Smooth muscle cell of the pulmonary artery (primary cell): ENCODE data around the gene PCAT7. TPM values are rescaled to one million over a fixed set of nuclear protein-coding genes. Genes with fewer than 3 reads are reported as not detected.

ENCODE experiments used
- total RNA-seq: library from RNA; depleted of rRNA; stranded (reverse); fragments of >200 nt; gene quantifications from 2 replicates; pipeline ENCODE4 v1.2.3, GENCODE V29; 2014

Gene PCAT7
- total RNA-seq, result not detected in 2 replicates

DNA sequence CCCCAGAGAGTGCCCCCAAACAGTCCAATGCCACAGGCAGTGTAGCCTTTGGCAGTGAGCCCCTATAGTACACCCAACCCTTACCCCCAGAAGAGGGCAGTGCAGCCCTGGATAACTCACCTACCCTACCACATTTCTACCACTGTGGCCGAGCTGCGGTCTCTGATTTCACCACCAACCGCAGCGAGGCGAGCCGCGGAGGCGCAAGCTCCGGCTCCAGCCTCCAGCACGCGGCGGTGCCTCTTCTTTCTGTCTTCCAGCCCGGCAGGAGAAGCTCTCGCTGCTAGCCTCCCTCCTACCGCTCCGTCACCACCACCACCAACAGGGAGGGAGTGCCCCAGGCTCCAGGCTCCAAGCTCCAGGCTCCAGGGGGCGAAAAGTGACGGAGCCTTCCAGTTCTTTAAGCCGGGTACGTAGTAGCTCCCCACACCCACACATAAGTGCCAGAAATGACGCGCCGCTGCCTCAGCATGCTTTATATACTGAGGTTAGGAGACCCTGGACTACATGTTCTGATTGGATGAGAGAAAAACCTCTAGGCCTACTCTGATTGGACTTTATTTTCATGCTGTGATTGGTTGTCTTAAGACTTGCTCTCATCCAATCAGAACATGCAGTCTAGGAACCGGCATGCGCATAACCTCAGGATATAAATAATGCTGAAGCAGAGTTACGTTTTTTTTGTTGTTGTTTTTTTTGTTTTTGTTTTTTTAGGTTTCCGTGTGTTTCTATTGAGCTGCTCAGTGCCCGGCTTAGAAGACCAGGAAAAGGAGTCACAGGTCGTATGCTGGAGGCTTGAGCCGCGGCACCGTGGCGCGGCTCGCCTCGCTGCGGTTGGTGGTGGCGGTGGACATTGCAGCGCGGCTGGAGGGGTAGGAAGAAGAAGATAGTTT lies at the start of gene PCAT7:
TSS of gene PCAT7 (plus strand) at position 645 of the 893 bp plus-strand sequence.

DNA sequence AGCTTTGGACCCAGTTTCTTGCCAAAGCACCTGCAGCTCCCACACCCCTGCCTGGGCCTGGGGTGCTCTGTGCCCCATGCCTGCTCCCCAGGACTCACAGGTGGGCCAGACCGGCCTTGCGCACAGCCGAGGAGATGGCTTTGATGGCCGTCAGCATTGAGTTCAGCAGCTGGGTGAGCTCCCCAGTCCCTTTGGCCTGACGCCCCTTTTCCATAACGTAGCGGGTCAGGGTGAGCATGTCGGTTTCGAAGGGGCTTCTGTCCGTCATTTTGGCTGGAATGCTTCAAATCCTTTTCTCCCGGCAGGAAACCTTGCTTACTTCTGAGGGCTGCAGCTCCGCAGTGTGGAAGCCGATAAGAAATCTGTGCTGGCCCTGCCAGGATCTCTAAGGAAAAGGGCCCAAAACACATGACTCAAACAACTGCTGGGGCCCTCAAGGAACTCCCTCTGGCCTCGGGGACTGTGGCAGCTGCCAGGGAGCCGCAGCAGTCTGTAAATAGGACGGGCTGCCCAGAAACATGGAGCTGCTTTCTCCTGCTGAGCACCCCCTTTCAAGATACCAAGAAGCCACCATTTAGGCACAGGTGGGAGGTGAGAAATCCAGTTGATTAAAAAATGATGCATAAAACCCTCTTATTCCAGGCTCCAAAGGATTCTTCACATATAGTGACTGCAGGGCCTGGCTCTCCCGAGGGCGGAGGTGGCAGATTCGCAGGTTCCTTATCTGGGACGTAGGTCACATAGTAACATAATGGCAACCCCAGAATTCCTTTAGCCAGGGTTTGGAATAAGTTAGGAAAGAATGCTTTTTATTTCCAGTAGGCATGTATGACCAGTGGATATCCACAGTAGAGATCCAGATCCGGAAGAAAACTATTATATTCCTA lies 38.8 kb downstream of the PCAT7 start, which contains the start of gene FBP2:
TSS of gene FBP2 (minus strand) at position 366 of the 887 bp plus-strand sequence. CDS start at position 268, 98 bp downstream.

Other genes with a start within 250 kb of the PCAT7 start
- gene NUTM2F, start 226.4 kb upstream of the PCAT7 start, total RNA-seq, result not detected in 2 replicates
- not detected in 2 replicates for gene FBP2, start 38.7 kb downstream of the PCAT7 start, total RNA-seq
- not detected in 2 replicates for gene FBP1, start 84.4 kb downstream of the PCAT7 start, total RNA-seq
- 82.7 and 84.2 TPM in 2 replicates for gene AOPEP, start 171.6 kb downstream of the PCAT7 start, total RNA-seq